ENCODE measurements around the gene ANKRD39.
"Not testable (repeated sequence)": the region's sequence is repeated elsewhere in the genome, so short reads cannot be mapped to it uniquely, and the experiment has no call there.

DNA sequence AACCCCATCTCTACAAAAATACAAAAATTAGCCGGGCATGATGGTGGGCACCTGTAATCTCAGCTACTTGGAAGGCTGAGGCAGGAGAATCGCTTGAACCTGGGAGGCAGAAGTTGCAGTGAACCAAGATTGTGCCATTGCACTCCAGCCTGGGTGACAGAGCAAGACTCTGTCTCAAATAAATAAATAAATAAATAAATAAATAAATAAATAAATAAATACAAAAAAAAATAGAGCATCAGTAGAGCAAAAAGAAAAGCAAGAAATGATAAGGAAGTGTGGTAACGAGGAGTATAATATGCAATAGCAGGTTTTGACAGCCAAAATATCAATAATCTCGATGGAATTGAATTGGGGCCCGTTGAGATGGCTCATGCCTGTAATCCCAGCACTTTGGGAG, 31.7 kb upstream of the ANKRD39 start:
- TF ChIP-seq, protein P1, sequence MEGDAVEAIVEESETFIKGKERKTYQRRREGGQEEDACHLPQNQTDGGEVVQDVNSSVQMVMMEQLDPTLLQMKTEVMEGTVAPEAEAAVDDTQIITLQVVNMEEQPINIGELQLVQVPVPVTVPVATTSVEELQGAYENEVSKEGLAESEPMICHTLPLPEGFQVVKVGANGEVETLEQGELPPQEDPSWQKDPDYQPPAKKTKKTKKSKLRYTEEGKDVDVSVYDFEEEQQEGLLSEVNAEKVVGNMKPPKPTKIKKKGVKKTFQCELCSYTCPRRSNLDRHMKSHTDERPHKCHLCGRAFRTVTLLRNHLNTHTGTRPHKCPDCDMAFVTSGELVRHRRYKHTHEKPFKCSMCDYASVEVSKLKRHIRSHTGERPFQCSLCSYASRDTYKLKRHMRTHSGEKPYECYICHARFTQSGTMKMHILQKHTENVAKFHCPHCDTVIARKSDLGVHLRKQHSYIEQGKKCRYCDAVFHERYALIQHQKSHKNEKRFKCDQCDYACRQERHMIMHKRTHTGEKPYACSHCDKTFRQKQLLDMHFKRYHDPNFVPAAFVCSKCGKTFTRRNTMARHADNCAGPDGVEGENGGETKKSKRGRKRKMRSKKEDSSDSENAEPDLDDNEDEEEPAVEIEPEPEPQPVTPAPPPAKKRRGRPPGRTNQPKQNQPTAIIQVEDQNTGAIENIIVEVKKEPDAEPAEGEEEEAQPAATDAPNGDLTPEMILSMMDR (IDR thresholded peaks at IDR 0.05 in 8 of 11, conservative IDR thresholded peaks at IDR 0.05 in 3 of 11) = not testable (repeated sequence)
- not testable (repeated sequence) for TF ChIP-seq POLR2AphosphoS5, POLR2A (IDR thresholded peaks at IDR 0.05)
